ENCODE data around the gene RAB43.

DNA sequence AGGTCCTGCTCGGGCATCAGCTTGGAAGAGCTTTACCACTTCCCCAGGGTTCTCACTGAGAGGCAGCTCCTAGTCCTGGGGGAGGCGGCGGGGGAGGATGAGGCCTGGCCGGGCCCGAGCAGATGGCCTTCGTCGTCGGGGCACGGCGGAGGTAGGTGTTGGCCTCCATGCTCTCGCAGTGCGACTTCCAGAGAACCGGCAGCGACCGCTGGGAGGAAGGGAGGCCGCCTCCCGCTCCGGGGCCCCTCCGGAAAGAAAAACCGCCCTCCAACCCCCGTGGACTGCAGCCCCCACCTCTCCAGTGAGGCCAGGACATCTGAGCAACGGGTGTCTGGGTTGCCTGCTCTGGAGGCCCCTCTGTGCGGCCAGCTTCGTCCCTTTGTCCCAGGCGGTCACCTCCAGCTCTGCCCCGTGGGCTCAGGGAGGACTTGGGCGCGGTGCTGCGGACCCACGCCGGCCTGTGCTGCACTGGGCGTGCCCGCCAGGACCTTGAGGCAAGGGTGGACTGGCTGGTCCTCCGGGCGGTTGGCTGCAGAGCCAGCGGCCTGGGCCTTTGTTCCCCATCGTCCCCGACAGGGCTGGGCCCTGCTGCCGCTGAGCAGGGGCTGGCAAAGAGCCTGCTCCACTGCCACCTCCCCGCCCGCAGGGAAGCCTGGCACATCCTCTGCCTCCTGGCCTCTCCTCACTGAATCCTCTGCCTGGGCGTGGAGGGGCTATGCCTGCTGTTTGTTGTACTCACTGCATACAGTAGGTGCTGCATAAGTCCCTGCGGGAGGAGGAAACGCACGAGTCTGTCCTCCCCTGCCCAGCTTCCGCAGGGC, 74.7 kb downstream of the RAB43 start:
- no peak for TF ChIP-seq EZH2phosphoT487 (IDR thresholded peaks at IDR 0.05; ENCODE audit: borderline replicate concordance, low read depth, low read length)
- TF ChIP-seq, protein P1, sequence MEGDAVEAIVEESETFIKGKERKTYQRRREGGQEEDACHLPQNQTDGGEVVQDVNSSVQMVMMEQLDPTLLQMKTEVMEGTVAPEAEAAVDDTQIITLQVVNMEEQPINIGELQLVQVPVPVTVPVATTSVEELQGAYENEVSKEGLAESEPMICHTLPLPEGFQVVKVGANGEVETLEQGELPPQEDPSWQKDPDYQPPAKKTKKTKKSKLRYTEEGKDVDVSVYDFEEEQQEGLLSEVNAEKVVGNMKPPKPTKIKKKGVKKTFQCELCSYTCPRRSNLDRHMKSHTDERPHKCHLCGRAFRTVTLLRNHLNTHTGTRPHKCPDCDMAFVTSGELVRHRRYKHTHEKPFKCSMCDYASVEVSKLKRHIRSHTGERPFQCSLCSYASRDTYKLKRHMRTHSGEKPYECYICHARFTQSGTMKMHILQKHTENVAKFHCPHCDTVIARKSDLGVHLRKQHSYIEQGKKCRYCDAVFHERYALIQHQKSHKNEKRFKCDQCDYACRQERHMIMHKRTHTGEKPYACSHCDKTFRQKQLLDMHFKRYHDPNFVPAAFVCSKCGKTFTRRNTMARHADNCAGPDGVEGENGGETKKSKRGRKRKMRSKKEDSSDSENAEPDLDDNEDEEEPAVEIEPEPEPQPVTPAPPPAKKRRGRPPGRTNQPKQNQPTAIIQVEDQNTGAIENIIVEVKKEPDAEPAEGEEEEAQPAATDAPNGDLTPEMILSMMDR (conservative IDR thresholded peaks at IDR 0.05; ENCODE audit: low read length): no peak
